NCI-H82 treated with DMSO at 0.1 percent for 48 hours (cell line): ENCODE data around the gene PLCD1.

Experiments
- DNase-seq: peaks from one replicate; lab custom pipeline; 2025; ENCODE audit not compliant: unreplicated experiment; lab: John Stamatoyannopoulos, UW

Gene PLCD1

GRCh38 chr3:38001456-38002081 lies 27.9 kb downstream of the PLCD1 start:
- no peak for DNase-seq

- no peak for DNase-seq
Observed at GRCh38 chr3:38000965-38001455, 28.4 kb downstream of the PLCD1 start.

- DNase-seq: no peak
Observed at GRCh38 chr3:38000242-38000916, 29.1 kb downstream of the PLCD1 start.

- no peak for DNase-seq
Observed at GRCh38 chr3:37999836-38000235, 29.6 kb downstream of the PLCD1 start.

GRCh38 chr3:37997791-37998370 lies 31.6 kb downstream of the PLCD1 start:
- no peak for DNase-seq

- DNase-seq: no peak
Observed at GRCh38 chr3:37997342-37997741, 32.1 kb downstream of the PLCD1 start.

- peak; percentile 46 for DNase-seq
Observed at GRCh38 chr3:37996785-37997301, 32.6 kb downstream of the PLCD1 start.

GRCh38 chr3:37995652-37996641 lies 33.5 kb downstream of the PLCD1 start:
- no peak for DNase-seq

- DNase-seq: no peak
Observed at GRCh38 chr3:37994639-37994972, 34.8 kb downstream of the PLCD1 start.

- no peak for DNase-seq
Observed at GRCh38 chr3:37993820-37994638, 35.4 kb downstream of the PLCD1 start.

GRCh38 chr3:37993460-37993819 lies 36.0 kb downstream of the PLCD1 start:
- no peak for DNase-seq

- no peak for DNase-seq
Observed at GRCh38 chr3:37993067-37993455, 36.4 kb downstream of the PLCD1 start.

GRCh38 chr3:37992271-37993066 lies 37.0 kb downstream of the PLCD1 start:
- DNase-seq: no peak

- DNase-seq: no peak
Observed at GRCh38 chr3:37991823-37992222, 37.6 kb downstream of the PLCD1 start.

- no peak for DNase-seq
Observed at GRCh38 chr3:37991109-37991508, 38.3 kb downstream of the PLCD1 start.

- DNase-seq: no peak
Observed at GRCh38 chr3:37990527-37990926, 38.9 kb downstream of the PLCD1 start, which contains the start of gene VILL. Gene VILL, plus strand, starts transcription at chr3:37990786. Its CDS starts 2,887 bp downstream, at chr3:37993673.

GRCh38 chr3:37989821-37990480 lies 39.5 kb downstream of the PLCD1 start:
- no peak for DNase-seq

GRCh38 chr3:37988931-37989525 lies 40.4 kb downstream of the PLCD1 start:
- DNase-seq: no peak
